Measurements from ENCODE around the gene ITGB3.

ITGB3 gene

DNA sequence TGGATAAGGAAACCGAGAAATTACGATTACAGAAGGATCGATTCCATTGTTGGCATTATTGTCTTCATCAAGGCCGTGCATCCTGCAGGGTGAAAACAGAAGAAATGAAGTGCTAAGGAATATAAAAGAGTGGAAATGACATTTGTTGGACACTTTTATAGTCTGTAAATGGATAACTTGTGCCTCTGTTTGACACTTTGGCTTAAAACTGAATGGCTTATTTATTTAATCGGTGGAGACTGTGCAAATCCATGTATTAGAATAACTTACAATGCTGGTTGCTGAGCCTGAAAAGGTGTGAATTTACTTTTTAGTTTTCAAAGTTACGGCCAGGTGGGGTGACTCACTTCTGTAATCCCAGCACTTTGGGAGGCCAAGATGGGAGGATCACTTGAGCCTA lies 31.4 kb downstream of the ITGB3 start:
- no peak overlapping the region for H3K4me3 Mint-ChIP-seq
- peaks cover 3% of the 10 kb centered on the region for H3K27me3 Mint-ChIP-seq (ENCODE audit: low read depth)
- peaks cover 18% of the 10 kb centered on the region for H3K4me1 Mint-ChIP-seq
- H3K9me3 Mint-ChIP-seq, result no peaks in the 10 kb centered on the region
- H3K27ac Mint-ChIP-seq, result no peak overlapping the region
- TF ChIP-seq, protein P1, sequence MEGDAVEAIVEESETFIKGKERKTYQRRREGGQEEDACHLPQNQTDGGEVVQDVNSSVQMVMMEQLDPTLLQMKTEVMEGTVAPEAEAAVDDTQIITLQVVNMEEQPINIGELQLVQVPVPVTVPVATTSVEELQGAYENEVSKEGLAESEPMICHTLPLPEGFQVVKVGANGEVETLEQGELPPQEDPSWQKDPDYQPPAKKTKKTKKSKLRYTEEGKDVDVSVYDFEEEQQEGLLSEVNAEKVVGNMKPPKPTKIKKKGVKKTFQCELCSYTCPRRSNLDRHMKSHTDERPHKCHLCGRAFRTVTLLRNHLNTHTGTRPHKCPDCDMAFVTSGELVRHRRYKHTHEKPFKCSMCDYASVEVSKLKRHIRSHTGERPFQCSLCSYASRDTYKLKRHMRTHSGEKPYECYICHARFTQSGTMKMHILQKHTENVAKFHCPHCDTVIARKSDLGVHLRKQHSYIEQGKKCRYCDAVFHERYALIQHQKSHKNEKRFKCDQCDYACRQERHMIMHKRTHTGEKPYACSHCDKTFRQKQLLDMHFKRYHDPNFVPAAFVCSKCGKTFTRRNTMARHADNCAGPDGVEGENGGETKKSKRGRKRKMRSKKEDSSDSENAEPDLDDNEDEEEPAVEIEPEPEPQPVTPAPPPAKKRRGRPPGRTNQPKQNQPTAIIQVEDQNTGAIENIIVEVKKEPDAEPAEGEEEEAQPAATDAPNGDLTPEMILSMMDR (IDR thresholded peaks at IDR 0.05; ENCODE audit: unreplicated experiment in 3 of 3), result no peak
- H3K36me3 Mint-ChIP-seq (ENCODE audit: low read depth), result no peaks in the 10 kb centered on the region

DNA sequence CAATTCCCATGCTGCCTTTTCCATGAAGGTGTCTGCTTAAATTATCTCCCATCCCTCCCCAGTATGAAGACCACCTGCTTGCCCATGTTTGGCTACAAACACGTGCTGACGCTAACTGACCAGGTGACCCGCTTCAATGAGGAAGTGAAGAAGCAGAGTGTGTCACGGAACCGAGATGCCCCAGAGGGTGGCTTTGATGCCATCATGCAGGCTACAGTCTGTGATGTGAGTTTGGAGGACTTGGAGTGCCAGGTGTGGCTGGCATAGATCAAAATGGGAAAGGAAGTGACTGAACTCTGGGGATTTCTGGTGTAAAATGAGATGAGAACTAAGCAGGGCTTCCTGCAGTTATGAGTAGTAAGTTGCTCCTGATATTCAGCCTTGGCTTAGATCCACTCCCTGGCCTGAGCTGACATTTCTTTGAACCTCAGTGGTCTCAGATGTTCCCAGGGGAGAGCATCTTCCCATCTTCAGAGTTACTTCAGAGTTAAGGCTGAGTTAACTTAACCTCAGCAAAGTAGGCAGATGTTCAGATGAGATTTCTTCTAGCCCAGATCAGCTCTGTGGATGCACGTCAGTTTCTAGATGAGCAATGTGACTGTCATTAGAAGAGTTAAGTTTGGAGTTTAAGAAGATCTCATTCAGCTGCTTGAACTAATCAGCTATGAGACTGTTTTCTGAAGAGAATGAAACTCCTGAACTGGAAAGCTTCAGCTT lies 32.7 kb downstream of the ITGB3 start:
- Mint-ChIP-seq H3K9me3 (no peaks in the 10 kb centered on the region), H3K27me3 (ENCODE audit: low read depth) (peaks cover 9% of the 10 kb centered on the region), H3K27ac (peak overlapping the region in 2 of 3 experiments; percentile 24 to 46), H3K36me3 (ENCODE audit: low read depth) (no peaks in the 10 kb centered on the region), H3K4me3 (no peak overlapping the region), H3K4me1 (peaks cover 13% of the 10 kb centered on the region)
- TF ChIP-seq, protein P1 (IDR thresholded peaks at IDR 0.05; ENCODE audit: unreplicated experiment in 3 of 3), result no peak

DNA sequence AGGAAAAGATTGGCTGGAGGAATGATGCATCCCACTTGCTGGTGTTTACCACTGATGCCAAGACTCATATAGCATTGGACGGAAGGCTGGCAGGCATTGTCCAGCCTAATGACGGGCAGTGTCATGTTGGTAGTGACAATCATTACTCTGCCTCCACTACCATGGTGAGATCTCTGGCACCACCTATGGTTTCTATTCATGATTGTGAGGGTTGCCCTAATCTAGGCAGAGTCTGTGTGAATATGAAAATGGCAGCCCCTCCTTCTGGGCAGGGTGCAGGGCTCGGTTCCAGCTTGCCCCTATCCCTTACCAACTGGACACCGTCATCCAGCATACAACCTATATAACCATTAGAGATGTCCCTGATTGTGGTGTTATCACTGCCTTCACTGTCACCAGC lies 33.4 kb downstream of the ITGB3 start:
- Mint-ChIP-seq H3K9me3 (no peaks in the 10 kb centered on the region), H3K27ac (peak overlapping the region in 1 of 3 experiments; percentile 46), H3K36me3 (ENCODE audit: low read depth) (no peaks in the 10 kb centered on the region), H3K4me3 (no peak overlapping the region), H3K4me1 (peaks cover 13% of the 10 kb centered on the region), H3K27me3 (ENCODE audit: low read depth) (peaks cover 9% of the 10 kb centered on the region)
- TF ChIP-seq, protein P1 (IDR thresholded peaks at IDR 0.05; ENCODE audit: unreplicated experiment in 3 of 3), result no peak

DNA sequence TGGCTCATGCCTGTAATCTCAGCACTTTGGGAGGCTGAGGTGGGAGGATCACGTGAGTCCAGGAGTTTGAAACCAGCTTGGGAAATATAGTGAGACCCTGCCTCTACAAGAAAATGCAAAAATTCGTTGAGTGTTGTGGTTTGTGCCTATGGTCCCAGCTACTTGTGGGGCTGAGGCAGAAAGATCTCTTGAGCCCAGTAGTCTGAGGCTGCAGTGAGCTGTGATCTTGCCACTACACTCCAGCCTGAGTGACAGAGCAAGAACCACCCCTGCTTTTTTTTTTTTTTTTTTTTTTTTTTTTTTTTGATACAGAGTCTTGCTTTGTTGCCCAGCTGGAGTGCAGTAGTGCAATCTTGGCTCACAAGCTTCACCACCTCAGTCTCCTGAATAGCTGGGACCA lies 34.0 kb downstream of the ITGB3 start:
- H3K36me3 Mint-ChIP-seq (ENCODE audit: low read depth), result no peaks in the 10 kb centered on the region
- H3K27ac Mint-ChIP-seq, result no peak overlapping the region
- H3K27me3 Mint-ChIP-seq (ENCODE audit: low read depth), result peaks cover 9% of the 10 kb centered on the region
- peaks cover 13% of the 10 kb centered on the region for H3K4me1 Mint-ChIP-seq
- H3K4me3 Mint-ChIP-seq, result no peak overlapping the region
- TF ChIP-seq, protein P1 (IDR thresholded peaks at IDR 0.05; ENCODE audit: unreplicated experiment in 3 of 3), result no peak
- H3K9me3 Mint-ChIP-seq, result no peaks in the 10 kb centered on the region

DNA sequence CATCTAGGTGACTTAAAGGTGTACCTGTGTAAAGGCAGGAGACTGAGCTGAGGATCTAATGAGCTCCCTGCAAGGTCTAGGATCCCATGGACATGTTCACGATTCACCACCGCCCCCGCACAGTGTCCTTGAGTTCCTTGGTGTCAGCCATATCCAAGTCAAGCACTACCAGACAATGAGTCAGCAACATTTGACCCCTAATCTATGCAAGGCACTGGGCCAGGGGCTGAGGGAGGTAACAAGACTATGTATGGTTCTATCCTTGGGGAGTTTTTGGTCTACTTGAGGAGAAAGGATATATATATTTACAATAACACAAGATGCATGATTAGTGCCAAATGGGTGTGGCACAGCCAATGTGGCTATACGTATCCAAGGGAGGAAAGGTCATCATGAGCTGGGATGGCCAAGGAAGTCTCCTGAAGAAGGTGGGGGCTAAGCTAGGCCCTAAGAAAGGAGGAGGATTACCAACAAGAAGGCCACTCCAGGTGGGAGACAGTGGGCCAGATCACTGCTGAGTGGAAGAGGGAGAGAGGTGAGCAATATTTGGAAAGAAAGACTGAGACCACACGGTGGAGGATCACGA lies 35.0 kb downstream of the ITGB3 start:
- TF ChIP-seq, protein P1 (IDR thresholded peaks at IDR 0.05; ENCODE audit: unreplicated experiment in 3 of 3), result no peak
- Mint-ChIP-seq H3K36me3 (ENCODE audit: low read depth) (no peaks in the 10 kb centered on the region), H3K27ac (no peak overlapping the region), H3K9me3 (no peaks in the 10 kb centered on the region), H3K4me3 (no peak overlapping the region), H3K4me1 (peaks cover 13% of the 10 kb centered on the region), H3K27me3 (ENCODE audit: low read depth) (peaks cover 9% of the 10 kb centered on the region)

DNA sequence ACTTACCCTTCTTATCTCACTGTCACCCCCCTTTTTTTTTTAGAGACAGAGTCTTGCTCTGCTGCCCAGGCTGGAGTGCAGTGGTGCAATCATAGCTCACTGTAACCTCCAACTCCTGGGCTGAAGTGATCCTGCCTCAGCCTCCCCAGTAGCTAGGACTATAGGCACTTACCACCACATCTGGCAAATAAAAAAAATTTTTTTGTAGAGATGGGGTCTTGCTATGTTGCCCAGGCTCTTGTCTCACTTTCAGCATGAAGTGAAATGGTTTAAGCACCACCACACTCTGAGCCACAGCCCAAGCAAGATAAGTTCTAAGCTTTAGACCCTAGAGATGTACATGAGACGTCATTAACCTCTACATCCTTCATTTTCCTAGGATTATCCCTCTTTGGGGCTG lies 35.7 kb downstream of the ITGB3 start:
- H3K36me3 Mint-ChIP-seq (ENCODE audit: low read depth), result no peaks in the 10 kb centered on the region
- no peak overlapping the region for H3K27ac Mint-ChIP-seq
- H3K4me1 Mint-ChIP-seq, result peaks cover 20% of the 10 kb centered on the region
- H3K9me3 Mint-ChIP-seq, result no peaks in the 10 kb centered on the region
- no peak overlapping the region for H3K4me3 Mint-ChIP-seq
- TF ChIP-seq, protein P1 (IDR thresholded peaks at IDR 0.05; ENCODE audit: unreplicated experiment in 3 of 3), result no peak
- H3K27me3 Mint-ChIP-seq (ENCODE audit: low read depth), result peaks cover 9% of the 10 kb centered on the region
